ENCODE data around the gene HNRNPA3. TPM values are rescaled to one million over a fixed set of nuclear protein-coding genes. Genes with fewer than 3 reads are reported as not detected.

HNRNPA3 gene
- total and polyA plus RNA-seq, 2 of the 13 experiments (the other 11 are each of a cell fraction or from before 2014, with no cell fraction given) = 73.3 to 97.7 TPM

DNA sequence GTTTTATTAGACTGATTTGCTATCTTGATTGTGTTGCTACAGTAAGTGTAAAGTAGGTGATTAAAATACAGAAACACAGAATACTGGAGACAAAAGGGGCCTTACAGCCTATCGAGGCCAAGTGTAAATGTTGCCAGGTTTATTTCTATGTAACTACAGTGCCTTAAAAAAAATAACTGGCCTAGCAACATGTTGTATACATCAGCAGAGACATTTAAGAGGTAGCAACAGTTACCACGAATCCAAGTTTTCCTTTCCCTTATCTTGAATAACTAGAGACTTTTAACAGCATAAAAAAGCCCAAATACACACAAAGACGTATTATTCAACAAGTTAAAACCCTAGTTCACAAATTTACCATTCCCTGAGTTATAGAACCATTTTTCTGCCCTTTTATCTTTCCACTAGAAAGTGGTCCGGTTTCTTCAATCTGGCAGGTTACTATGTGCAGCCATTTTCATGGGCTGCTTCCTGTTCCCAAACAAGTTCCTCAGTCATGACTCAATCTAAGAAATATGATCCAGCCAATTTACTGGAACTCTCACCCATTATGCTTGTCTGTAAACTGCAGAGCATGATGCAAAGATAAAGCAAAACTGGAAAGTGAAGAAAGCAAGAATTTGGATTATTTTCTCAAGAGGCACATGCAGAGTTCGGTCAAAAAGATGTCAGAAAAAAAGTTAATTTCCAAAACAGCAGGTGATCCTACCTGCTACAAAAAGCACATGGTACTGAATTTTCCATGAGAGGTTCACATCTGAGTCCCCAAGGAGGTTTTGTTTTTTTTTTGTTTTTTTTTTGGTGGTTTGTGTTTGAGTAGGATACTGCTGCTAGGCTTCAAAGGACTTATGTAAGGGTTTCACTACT is 29.8 kb downstream of the HNRNPA3 start (continued):
- TF ChIP-seq, protein P1, sequence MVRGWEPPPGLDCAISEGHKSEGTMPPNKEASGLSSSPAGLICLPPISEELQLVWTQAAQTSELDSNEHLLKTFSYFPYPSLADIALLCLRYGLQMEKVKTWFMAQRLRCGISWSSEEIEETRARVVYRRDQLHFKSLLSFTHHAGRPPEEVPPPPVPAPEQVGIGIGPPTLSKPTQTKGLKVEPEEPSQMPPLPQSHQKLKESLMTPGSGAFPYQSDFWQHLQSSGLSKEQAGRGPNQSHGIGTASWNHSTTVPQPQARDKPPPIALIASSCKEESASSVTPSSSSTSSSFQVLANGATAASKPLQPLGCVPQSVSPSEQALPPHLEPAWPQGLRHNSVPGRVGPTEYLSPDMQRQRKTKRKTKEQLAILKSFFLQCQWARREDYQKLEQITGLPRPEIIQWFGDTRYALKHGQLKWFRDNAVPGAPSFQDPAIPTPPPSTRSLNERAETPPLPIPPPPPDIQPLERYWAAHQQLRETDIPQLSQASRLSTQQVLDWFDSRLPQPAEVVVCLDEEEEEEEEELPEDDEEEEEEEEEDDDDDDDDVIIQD (CRISPR knock-in tag; IDR thresholded peaks at IDR 0.05; ENCODE audit: low read depth) = peak; percentile 82; the same call in 1 of the 2 replicates
- TF ChIP-seq, protein P2, sequence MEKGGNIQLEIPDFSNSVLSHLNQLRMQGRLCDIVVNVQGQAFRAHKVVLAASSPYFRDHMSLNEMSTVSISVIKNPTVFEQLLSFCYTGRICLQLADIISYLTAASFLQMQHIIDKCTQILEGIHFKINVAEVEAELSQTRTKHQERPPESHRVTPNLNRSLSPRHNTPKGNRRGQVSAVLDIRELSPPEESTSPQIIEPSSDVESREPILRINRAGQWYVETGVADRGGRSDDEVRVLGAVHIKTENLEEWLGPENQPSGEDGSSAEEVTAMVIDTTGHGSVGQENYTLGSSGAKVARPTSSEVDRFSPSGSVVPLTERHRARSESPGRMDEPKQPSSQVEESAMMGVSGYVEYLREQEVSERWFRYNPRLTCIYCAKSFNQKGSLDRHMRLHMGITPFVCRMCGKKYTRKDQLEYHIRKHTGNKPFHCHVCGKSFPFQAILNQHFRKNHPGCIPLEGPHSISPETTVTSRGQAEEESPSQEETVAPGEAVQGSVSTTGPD (CRISPR knock-in tag; IDR thresholded peaks at IDR 0.05) = no peak
- TF ChIP-seq RCOR2 (CRISPR knock-in tag; IDR thresholded peaks at IDR 0.05) (0 out of 2 replicates have a peak, but pooled peaks have one; percentile 60), MYNN (CRISPR knock-in tag; IDR thresholded peaks at IDR 0.05; ENCODE audit: low read depth) (no peak), MIXL1 (CRISPR knock-in tag; IDR thresholded peaks at IDR 0.05) (0 out of 2 replicates have a peak, but pooled peaks have one; percentile 41), NFE2L1 (CRISPR knock-in tag; IDR thresholded peaks at IDR 0.05; ENCODE audit: borderline replicate concordance) (no peak), ZNF572 (CRISPR knock-in tag; IDR thresholded peaks at IDR 0.05) (no peak), ZNF780A (CRISPR knock-in tag; IDR thresholded peaks at IDR 0.05) (no peak), MTA3 (CRISPR knock-in tag; IDR thresholded peaks at IDR 0.05) (no peak), HDAC2 (CRISPR knock-in tag; IDR thresholded peaks at IDR 0.05) (no peak; the same call in 1 of the 2 replicates), ELF3 (CRISPR knock-in tag; IDR thresholded peaks at IDR 0.05) (peak; percentile 95), ZNF562 (CRISPR knock-in tag; IDR thresholded peaks at IDR 0.05; ENCODE audit: borderline replicate concordance) (no peak), MEF2D (CRISPR knock-in tag; IDR thresholded peaks at IDR 0.05) (no peak), SAP130 (CRISPR knock-in tag; IDR thresholded peaks at IDR 0.05; ENCODE audit: low read depth) (peak; percentile 79), ZFX (CRISPR knock-in tag; IDR thresholded peaks at IDR 0.05; ENCODE audit: low read depth) (no peak), ZBTB21 (CRISPR knock-in tag; IDR thresholded peaks at IDR 0.05) (0 out of 2 replicates have a peak, but pooled peaks have one; percentile 14), NFKBIZ (CRISPR knock-in tag; IDR thresholded peaks at IDR 0.05) (peak; percentile 59; the same call in 1 of the 2 replicates), HCFC1 (IDR thresholded peaks at IDR 0.05; ENCODE audit: low read depth, low read length) (no peak)
- TF ChIP-seq, protein P3, sequence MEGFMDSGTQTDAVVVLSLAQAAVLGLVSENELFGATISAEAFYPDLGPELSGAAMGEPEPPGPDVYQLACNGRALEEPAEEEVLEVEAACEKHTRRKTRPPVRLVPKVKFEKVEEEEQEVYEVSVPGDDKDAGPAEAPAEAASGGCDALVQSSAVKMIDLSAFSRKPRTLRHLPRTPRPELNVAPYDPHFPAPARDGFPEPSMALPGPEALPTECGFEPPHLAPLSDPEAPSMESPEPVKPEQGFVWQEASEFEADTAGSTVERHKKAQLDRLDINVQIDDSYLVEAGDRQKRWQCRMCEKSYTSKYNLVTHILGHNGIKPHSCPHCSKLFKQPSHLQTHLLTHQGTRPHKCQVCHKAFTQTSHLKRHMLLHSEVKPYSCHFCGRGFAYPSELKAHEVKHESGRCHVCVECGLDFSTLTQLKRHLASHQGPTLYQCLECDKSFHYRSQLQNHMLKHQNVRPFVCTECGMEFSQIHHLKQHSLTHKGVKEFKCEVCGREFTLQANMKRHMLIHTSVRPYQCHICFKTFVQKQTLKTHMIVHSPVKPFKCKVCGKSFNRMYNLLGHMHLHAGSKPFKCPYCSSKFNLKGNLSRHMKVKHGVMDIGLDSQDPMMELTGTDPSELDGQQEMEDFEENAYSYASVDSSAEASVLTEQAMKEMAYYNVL (CRISPR knock-in tag; IDR thresholded peaks at IDR 0.05; ENCODE audit: borderline replicate concordance) = no peak
- TF ChIP-seq, protein P4, sequence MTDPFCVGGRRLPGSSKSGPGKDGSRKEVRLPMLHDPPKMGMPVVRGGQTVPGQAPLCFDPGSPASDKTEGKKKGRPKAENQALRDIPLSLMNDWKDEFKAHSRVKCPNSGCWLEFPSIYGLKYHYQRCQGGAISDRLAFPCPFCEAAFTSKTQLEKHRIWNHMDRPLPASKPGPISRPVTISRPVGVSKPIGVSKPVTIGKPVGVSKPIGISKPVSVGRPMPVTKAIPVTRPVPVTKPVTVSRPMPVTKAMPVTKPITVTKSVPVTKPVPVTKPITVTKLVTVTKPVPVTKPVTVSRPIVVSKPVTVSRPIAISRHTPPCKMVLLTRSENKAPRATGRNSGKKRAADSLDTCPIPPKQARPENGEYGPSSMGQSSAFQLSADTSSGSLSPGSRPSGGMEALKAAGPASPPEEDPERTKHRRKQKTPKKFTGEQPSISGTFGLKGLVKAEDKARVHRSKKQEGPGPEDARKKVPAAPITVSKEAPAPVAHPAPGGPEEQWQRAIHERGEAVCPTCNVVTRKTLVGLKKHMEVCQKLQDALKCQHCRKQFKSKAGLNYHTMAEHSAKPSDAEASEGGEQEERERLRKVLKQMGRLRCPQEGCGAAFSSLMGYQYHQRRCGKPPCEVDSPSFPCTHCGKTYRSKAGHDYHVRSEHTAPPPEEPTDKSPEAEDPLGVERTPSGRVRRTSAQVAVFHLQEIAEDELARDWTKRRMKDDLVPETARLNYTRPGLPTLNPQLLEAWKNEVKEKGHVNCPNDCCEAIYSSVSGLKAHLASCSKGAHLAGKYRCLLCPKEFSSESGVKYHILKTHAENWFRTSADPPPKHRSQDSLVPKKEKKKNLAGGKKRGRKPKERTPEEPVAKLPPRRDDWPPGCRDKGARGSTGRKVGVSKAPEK (CRISPR knock-in tag; IDR thresholded peaks at IDR 0.05; ENCODE audit: borderline replicate concordance) = no peak
- TF ChIP-seq, protein P5, sequence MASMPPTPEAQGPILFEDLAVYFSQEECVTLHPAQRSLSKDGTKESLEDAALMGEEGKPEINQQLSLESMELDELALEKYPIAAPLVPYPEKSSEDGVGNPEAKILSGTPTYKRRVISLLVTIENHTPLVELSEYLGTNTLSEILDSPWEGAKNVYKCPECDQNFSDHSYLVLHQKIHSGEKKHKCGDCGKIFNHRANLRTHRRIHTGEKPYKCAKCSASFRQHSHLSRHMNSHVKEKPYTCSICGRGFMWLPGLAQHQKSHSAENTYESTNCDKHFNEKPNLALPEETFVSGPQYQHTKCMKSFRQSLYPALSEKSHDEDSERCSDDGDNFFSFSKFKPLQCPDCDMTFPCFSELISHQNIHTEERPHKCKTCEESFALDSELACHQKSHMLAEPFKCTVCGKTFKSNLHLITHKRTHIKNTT (CRISPR knock-in tag; IDR thresholded peaks at IDR 0.05) = no peak

Data from HepG2 (cell line).